ENCODE data around the gene TEX2.
"Not testable (repeated sequence)": the region's sequence is repeated elsewhere in the genome, so short reads cannot be mapped to it uniquely, and the experiment has no call there.

TEX2 gene

DNA sequence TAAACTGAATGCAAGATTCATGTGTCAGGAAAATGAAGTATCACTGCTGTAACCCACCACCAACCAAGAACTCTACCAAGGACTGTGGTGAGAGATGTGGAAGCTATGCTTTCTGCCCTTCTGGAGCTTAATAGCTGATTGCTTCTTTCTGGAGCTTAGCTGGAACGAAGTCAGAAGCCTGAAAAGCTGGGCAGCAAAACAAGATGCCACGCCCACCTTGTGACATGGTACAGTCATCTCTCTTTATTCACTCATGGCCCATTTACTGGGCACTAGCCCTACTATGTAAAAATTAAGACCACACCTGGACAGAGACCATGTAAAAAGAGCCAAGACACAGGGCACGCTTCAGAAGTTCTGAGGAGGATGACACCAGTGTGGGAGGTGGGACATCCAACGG is 48.1 kb downstream of the TEX2 start:
- DNase-seq (ENCODE audit: low read depth in 1 of 2, low spot score in 1 of 2) = no peak

DNA sequence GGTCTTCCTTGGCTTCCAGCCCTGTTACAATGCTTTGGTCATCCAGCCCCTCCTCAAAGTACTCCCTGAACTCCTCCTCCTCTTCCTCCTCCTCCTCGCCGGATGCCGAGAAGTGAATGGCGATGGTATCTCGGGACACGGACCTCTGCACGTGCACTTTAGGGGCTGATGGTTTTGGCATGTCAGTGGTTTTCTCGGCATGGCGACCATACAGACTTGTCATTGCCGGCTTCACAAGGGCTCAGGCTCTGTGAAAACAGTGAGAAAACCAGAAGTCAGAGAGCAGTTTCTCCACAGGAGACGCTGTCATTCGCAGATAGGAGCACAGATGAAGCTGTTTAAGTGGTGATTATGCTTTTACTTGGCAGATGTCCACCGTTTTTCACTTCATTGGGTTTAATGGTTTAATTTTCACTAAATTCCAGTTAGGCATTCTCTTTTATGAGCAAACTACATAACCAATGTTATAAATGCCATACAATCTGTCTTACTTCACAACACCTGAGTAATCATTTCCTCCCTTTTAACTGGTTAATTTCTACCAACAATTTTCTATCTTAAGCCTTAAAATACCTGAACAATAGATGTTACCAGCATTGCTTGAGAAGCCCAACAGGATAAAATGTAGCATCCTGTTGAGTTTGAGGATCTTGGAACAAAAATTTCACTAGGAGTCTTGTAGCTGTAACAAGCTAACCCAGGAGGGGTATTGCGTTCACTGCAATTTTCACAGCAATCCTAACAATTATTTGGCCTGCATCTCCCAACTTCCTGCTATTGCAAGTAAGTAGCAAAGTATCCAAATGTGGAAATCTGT is 48.9 kb downstream of the TEX2 start:
- no peak for DNase-seq (ENCODE audit: low read depth in 1 of 2, low spot score in 1 of 2)

DNA sequence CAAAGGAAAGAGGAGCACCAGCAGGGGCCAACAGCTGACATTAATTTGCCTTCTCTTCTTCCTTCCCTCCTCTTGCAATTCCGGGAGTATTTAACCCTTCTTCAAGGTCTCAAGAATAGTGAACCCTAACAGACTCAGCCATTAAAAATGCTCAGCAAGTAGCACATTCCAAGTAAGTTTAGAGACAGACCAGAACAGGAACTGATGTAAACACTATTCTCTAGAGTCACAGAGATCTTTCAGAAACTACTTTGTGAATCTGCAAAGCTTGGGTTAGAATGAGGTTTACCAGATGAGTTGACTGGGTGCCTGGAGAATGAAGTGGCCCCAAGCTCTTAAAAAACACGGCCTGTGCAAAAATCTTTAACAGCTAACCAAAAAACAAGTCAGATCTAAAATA is 50.9 kb downstream of the TEX2 start:
- no peak for DNase-seq (ENCODE audit: low read depth in 1 of 2, low spot score in 1 of 2)

DNA sequence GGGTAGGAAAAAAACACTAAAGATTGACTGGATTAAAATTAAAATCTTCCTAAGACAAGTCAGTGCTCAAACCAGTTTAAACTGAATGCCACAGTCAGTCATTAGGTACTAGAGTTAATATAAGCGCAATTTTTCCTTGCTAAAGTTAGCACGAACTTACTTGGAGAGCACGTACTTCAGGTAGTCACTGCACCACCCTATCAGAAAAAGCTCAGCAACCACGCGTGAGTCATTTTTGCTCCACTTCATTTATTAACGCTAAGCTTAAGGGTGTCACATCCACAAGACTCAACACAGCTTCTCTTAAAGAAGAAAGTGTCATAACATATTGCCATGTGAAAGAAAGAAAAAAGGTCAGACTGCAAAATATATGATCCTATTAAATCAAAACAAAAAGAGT is 53.1 kb downstream of the TEX2 start:
- no peak for DNase-seq (ENCODE audit: low read depth in 1 of 2, low spot score in 1 of 2)

DNA sequence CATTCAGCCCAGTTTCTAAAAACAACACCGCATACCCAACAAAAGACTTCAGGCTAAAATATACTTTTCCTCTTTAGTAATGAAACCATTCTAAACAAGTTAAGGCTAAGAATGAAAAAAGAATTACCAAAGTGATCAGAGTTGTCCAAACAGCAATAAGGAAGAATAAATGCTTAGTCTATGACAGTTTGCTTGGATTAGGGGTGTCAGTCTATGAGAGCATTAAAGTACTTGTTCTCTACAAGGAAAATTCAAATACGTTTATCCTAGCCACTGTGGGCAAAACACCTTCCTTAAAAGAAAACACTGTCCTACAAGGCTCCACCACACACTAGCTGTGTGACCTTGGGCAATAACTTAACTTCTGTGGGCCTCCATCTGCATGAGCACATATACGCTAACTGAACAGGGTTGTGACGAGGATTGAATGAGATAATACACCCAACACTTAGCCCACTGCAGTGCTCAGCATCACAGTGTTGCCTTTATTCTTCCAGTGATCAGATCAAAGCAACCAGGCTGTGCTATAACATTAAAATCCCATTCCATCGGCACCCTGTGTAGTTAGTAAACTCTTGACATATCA is 53.6 kb downstream of the TEX2 start:
- no peak for DNase-seq (ENCODE audit: low read depth in 1 of 2, low spot score in 1 of 2)

DNA sequence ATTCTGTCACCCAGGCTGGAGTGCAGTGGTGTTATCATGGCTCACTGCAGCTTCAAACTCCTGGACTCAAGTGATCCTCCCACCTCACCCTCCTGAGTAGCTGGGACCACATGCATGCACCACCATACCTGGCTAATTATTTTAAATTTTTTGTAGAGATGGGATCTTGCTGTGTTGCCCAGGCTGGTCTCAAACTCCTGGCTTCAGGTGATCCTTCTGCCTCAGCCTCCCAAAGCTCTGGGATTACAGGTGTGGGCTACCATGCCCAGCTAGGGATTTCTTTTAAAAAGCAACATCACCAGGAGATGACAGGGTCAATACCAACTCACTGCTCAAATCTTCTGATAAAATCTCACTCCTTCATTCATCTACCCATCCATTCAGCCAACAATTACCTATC is 54.4 kb downstream of the TEX2 start:
- not testable (repeated sequence) for DNase-seq (ENCODE audit: low read depth in 1 of 2, low spot score in 1 of 2)

DNA sequence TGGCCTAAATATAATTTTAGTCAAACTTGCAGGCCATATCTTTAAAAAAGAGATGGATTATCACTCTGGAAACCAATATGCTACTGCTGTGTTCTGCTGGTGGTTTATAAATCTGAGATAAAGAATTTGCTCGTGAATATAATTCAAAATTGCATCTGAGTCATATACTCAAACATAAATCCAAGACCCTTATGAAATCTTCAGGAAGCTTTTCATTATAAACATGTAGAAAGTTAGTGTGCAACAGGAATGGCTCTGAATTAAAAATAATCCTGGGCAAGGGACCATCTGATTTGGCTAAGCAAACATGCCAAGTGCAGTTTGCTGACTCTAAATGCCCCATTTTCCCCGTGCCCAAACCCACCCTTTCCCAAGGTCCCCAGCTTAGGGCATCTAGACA is 57.3 kb downstream of the TEX2 start:
- DNase-seq (ENCODE audit: low read depth in 1 of 2, low spot score in 1 of 2) = no peak

DNA sequence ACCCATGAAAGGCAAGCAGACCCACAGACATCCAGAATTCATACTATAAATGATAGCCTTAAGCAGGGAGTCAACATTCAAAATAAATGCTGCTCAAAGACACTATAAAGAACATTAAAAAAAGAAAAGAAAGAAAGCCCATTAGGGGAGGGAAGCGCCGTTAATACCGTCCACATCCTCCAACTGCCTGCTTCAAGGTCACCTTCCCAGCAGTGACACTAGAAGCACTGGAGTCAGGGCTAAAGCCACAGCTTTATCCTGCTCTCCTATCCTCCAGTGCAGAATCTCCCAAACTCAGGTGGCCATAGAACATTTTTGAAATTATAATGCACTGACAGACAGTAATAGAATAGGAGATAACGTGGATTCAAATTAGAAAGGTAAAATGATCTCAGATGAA is 59.4 kb downstream of the TEX2 start:
- DNase-seq (ENCODE audit: low read depth in 1 of 2, low spot score in 1 of 2) = no peak

DNA sequence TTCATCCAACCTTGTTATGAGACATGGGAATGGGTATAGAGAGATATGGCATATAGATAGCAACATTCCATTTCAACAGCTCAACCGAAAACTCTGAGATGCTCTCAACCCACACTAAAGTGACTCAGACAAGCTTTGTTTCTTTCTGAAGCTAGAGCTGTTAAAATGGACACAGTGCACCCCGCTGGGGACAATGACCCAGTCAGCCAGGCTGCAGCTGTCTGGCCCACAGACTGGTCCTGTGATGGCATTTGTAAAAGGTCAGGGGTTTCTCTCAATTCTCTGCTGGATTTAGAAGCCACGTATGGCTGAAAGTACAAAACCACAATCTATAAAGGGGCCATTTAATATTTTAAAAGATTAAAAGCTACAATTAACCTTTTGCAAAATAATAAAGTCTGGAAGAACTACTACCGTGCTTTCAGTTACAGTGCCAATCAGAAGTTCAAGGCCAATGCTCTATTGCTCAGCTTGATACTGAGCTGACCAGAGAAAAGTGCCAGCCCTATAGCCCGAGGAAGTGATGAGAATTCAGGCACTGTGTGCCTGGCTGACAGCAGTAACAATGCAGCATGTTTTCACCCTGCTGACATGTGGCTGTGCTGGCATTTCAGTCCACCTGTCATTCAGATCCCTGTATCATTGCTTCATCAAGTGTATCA is 60.2 kb downstream of the TEX2 start:
- no peak for DNase-seq (ENCODE audit: low read depth in 1 of 2, low spot score in 1 of 2)

DNA sequence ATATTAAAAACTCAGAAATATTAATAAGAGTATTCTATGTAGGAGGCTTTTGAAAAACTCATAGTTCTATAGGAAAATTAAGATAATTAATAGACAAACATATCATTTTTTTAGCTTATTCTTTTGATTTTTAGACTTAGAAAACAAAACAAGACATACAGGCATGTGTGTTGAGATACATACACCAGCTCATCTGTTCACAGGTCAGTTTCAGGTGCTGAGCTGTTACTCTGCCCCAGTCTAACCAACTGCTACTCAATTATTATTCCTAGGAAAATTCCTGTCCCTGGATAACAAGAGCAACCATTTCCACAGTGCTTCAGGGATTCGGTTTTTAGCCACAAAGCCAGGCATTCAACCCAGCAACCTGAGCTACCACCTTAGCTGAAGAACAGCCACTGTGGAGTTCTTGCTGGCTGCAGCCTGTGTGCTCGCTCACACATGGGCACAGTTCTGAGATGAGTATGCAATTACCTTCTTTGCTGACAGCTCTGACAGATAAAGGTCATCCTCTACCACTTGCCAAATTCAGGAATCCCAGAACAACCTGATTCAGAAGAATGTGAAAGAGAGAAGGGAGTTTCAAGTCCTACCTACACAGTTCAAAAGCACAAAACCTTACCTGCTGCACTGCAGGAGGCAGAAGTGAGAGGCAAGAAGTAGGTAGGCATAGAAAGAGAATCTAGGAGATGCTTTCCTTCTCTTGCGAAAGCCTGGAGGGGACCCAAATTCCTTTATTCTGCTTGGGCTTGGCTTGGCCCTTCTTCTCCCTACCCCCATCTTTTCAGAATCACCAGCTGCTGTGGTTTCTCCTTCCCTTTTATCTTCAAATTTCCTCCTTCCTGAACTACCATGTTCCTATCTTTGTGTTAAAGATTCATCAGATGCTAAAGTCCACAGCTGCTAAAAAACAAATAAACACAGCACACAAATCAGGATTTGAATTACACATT is 62.7 kb downstream of the TEX2 start:
- no peak for DNase-seq (ENCODE audit: low read depth in 1 of 2, low spot score in 1 of 2)

DNA sequence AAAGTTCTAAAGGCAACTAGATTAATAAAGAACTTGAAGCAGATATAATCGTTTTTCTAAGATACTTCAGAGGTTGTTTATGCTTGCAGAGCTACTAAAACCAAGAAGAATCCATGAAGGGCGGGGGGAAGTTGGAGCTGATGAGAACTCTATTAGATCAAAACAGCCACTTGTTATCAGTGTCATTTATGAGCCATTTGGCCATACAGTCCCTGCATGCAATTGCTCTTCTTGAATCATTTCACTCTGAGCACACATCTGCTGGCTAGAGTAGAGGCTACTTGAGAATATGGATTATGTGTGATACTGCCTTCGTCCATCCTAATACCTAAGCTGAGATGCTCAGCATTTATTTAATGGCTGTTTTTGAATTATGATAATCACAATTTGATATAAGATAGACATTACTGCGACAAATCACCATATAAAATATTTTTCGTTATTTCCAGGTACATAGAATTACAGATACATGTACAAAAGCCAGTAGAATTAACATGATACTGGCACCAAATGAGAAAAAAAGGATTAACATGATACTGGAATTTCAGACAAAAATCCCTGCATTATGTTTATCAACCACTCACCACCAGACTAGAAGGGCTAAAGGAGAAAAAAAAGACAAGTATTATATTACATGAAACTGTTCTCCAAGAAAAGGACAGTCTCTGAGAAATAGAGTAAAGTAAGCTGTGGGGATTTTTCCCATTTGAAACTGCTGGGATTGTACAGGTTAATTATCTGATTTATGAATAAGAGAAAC is 64.5 kb downstream of the TEX2 start:
- no peak for DNase-seq (ENCODE audit: low read depth in 1 of 2, low spot score in 1 of 2)

DNA sequence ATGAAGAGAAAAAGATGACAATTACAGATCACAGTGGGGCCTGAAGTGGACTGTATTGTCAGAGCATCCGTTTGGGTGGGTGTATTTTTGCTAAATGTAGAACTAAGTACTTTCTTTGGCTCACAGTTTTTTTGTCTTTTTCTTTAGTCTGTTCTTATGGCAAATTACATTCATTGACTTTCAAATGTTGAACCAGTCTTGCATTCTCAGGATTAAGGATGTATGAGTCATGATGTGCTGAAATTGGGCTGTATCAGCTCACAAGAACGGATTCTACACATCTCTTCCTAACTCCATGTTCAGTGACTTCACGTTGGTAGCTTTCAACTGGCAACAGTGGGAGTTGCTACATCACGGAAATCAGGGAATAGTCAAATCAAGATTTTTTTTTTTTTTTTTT is 66.5 kb downstream of the TEX2 start:
- no peak for DNase-seq (ENCODE audit: low read depth in 1 of 2, low spot score in 1 of 2)

DNA sequence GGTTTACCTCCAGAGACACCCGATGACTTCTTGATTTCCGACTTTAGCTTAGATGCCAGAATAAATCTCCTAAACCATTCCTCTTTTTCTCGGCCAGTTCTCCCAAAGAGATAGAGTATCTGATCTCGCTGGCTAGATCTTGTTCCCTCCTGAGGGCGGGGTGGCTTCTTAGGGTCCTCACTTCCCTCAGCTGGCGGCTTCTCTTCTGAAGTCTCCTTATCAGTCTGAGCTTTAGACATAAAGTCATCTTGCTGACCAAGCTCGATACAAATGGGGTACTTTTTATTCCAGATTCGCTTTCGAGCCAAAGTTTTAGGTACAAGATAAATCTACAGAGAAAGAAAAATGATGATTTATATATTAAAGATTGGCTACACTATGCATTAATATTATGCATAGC is 69.5 kb downstream of the TEX2 start:
- DNase-seq (ENCODE audit: low read depth in 1 of 2, low spot score in 1 of 2) = no peak

DNA sequence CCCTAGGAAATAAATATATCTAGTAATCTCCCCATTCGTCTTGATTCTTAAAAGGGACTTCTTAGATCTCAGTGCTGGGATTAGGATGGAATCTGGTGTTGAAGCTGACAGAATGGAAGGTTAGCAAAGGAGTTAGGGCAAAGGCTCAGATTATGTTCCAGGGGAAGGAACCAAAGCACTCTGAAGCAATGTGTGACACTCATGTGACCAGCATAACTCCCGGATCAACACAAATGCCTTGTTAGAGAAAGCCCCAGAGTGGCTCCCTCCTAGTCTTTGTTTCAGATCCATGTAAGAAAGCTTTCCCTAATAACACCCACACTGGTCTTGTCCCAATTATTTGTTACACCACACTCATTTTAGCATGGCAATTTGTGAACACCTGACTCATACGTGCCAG is 70.5 kb downstream of the TEX2 start:
- DNase-seq (ENCODE audit: low read depth in 1 of 2, low spot score in 1 of 2) = no peak

DNA sequence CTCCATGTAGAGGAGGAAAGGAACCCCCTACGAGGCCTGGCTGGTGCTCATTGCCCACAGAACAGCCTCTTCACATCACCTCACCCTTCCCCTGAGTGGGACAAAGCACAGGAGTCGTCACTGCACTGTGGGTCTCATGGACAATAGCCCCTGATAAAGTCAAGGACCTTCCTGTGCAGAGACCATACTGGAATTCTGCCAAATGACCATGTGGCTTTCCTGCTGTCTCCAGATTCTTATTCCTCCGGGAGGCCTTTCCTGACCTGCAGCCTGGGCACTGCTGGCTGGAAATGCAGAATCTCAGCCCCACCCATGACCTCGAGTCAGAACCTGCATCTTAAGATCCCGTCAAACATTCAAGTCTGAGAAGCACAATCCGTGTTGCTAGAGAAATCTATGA is 72.6 kb downstream of the TEX2 start:
- no peak for DNase-seq (ENCODE audit: low read depth in 1 of 2, low spot score in 1 of 2)

DNA sequence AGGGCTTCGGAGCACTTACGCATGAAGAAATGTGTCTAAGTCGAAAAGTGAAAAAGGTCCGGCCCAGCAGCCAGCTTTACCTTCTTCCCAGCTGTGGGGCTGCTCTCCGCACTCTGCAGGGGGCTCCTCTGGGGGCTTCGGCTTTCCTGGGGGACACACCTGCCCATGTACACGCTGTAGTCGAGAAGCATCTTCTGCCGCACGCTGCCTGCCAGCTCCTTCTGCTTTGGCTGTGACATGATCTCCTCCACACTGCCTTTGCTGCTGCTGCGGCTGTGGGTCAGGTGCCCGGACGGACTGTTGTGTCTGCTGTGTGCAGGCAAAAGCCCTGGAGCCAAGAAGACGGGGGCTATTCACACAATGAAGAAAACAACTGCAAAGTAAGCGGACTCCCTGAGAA is 75.0 kb downstream of the TEX2 start:
- no peak for DNase-seq (ENCODE audit: low read depth in 1 of 2, low spot score in 1 of 2)

DNA sequence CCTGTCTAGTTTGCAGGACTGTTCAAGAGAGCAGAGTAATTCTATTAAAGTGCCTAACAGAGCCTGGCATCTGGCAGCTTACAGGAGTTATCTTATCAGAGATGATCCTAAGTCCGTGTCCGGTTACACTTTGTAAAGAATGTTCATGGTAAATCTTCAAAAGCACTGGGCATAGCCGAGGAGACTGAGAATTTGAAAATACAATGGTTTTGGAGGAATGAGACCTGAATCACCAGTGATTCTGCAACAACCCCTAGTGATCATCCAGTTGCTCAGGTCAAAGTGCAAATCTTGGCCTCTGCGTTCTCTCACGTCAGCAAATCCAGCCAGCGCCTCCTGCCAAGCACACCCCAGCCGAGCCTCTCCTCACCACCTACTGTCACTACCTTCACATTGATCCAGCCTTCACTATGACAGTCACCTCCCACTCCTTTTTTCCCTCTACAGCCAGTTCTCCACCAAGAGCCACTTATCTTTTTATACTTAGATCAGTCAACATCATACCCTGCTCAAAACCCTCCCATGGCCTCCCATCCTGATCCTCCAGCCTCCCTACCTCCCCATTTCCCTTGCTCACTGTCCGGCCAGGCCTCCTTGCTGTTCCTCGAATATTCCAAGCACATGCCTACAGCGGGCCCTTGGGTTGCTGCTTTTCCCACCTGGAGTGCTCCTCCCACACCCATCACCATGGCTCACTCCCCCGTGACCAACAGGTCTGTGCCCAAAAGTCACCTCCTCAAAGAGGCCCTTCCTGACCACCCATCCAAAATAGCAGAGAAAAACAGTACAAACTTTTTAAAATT is 75.8 kb downstream of the TEX2 start:
- no peak for DNase-seq (ENCODE audit: low read depth in 1 of 2, low spot score in 1 of 2)

DNA sequence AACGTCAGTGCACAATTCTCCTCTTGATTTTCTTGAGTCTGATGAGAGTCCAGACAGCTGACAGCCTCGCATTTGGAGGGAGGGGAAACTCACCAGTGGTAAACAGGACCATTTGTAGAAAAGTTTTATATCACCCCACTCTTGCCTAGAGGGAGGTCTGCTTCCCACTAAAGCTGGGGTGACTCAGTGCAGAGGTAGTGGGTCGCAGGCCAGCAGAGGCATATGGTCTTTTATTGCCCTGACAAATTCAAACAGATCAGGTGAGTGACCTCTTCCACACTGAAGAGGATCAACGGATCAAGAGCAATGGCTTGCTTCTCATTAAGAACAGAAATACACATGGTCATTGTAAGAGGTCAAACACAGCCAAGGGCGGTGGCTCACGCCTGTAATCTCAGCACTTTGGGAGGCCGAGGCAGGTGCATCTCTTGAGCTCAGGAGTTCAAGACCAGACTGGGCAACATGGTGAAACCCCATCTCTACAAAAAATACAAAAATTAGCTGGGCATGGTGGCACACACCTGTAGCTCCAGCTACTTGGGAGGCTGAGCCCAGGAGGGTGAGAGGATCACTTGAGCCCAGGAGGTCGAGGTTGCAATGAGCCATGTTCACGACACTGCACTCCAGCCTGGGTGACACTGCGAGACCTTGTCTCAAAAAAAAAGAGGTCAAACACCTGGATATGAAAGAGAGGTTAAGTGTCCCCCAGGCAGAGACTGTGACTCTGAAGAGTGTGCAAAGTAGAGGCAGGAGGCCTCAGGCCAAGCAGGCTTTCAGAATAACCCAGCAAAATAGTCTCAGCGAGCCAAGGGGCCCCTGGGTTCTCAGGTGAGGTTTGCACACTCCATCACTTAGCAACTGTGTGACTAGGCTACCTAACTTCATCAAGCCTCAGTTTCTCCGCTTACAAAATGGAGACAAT is 76.6 kb downstream of the TEX2 start:
- no peak for DNase-seq (ENCODE audit: low read depth in 1 of 2, low spot score in 1 of 2)

DNA sequence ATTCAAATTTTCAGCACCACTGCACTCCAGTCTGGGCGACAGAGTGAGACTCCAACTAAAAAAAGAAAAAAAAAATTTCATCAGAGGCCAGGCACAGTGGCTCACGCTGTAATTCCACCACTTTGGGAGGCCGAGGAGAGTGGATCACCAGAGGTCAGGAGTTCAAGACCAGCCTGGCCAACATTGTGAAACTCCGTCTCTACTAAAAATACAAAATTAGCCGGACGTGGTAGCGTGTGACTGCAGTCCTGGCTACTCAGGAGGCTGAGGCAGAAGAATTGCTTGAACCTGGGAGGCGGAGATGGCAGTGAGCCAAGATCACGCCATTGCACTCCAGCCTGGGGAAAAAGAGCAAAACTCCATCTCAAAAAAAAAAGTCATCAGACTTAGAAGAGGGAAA is 77.5 kb downstream of the TEX2 start:
- DNase-seq (ENCODE audit: low read depth in 1 of 2, low spot score in 1 of 2) = not testable (repeated sequence)
